Measurements from ENCODE around the gene PCBP3.

PCBP3 gene

GRCh38 chr21:45739218-45740087, 95.9 kb downstream of the PCBP3 start:
- peak overlapping the region; percentile 35 to 74 (median 58); a peak in 21 of 22 replicates for H3K4me2 ChIP-seq
- peaks cover 0 to 7% (median 0%) of the 10 kb centered on the region in 11 experiments; a peak in 1 of 22 replicates for H3K9me3 ChIP-seq (replicated peaks in 1 of 11)
- H3K9ac ChIP-seq, result peak overlapping the region in 9 of 11 experiments; percentile 6 to 58 (median 48); a peak in 13 of 22 replicates
- TF ChIP-seq Cebpa-rat (IDR thresholded peaks at IDR 0.05), result no peak
- H3K4me3 ChIP-seq, result no peak overlapping the region
- peaks cover 25 to 68% (median 61%) of the 10 kb centered on the region in 10 experiments for H3K4me1 ChIP-seq
- H3K27me3 ChIP-seq, result no peaks in the 10 kb centered on the region
- peak overlapping the region in 9 of 11 experiments; percentile 35 to 76 (median 66); a peak in 16 of 22 replicates for H3K27ac ChIP-seq
- peaks cover 0 to 55% (median 8%) of the 10 kb centered on the region in 11 experiments; a peak in 7 of 22 replicates for H4K20me1 ChIP-seq
- H3K36me3 ChIP-seq, result peaks cover 0 to 36% (median 10%) of the 10 kb centered on the region in 11 experiments; a peak in 15 of 22 replicates

GRCh38 chr21:45740088-45740440, 96.5 kb downstream of the PCBP3 start:
- no peak overlapping the region for H3K4me3 ChIP-seq
- peak overlapping the region in 10 of 11 experiments; percentile 1 to 58 (median 40); a peak in 13 of 22 replicates for H3K9ac ChIP-seq
- H4K20me1 ChIP-seq, result peaks cover 0 to 49% (median 5%) of the 10 kb centered on the region in 11 experiments; a peak in 7 of 22 replicates
- peak overlapping the region; percentile 35 to 74 (median 58); a peak in 21 of 22 replicates for H3K4me2 ChIP-seq
- no peak for TF ChIP-seq Cebpa-rat (IDR thresholded peaks at IDR 0.05)
- no peaks in the 10 kb centered on the region for H3K27me3 ChIP-seq
- H3K36me3 ChIP-seq, result peaks cover under 1 to 42% (median 15%) of the 10 kb centered on the region in 11 experiments; a peak in 20 of 22 replicates
- peaks cover 19 to 62% (median 55%) of the 10 kb centered on the region in 10 experiments for H3K4me1 ChIP-seq
- peaks cover 0 to 11% (median 4%) of the 10 kb centered on the region in 11 experiments; a peak in 17 of 22 replicates for H3K9me3 ChIP-seq (replicated peaks in 1 of 11)
- H3K27ac ChIP-seq, result peak overlapping the region in 9 of 11 experiments; percentile 35 to 76 (median 66); a peak in 16 of 22 replicates

GRCh38 chr21:45740491-45741357, 97.2 kb downstream of the PCBP3 start:
- Histone ChIP-seq H3K4me1 (peaks cover 13 to 55% (median 48%) of the 10 kb centered on the region in 10 experiments), H3K4me2 (peak overlapping the region in 7 of 11 experiments; percentile 53 to 74 (median 61); a peak in 7 of 22 replicates), H3K4me3 (no peak overlapping the region), H3K27me3 (no peaks in the 10 kb centered on the region), H4K20me1 (peaks cover 0 to 43% (median 5%) of the 10 kb centered on the region in 11 experiments; a peak in 7 of 22 replicates), H3K36me3 (peaks cover 5 to 45% (median 18%) of the 10 kb centered on the region in 11 experiments; a peak in 21 of 22 replicates), H3K9me3 (replicated peaks in 1 of 11) (peaks cover 3 to 17% (median 10%) of the 10 kb centered on the region in 11 experiments; a peak in 21 of 22 replicates), H3K9ac (peak overlapping the region in 2 of 11 experiments; percentile 1 to 58; a peak in 1 of 22 replicates), H3K27ac (peak overlapping the region in 8 of 11 experiments; percentile 51 to 76 (median 66); a peak in 13 of 22 replicates)
- TF ChIP-seq Cebpa-rat (IDR thresholded peaks at IDR 0.05), result no peak

GRCh38 chr21:45741691-45742090, 98.2 kb downstream of the PCBP3 start:
- H3K27ac ChIP-seq, result no peak overlapping the region
- peaks cover 8 to 46% (median 21%) of the 10 kb centered on the region in 11 experiments; a peak in 21 of 22 replicates for H3K36me3 ChIP-seq
- peaks cover 0 to 34% (median 5%) of the 10 kb centered on the region in 11 experiments; a peak in 7 of 22 replicates for H4K20me1 ChIP-seq
- peaks cover 7 to 22% (median 14%) of the 10 kb centered on the region in 11 experiments; a peak in 21 of 22 replicates for H3K9me3 ChIP-seq (replicated peaks in 1 of 11)
- no peaks in the 10 kb centered on the region for H3K27me3 ChIP-seq
- peaks cover 7 to 46% (median 39%) of the 10 kb centered on the region in 10 experiments; a peak in 19 of 20 replicates for H3K4me1 ChIP-seq
- no peak overlapping the region for H3K4me2 ChIP-seq
- no peak for TF ChIP-seq Cebpa-rat (IDR thresholded peaks at IDR 0.05)
- no peak overlapping the region for H3K4me3 ChIP-seq
- H3K9ac ChIP-seq, result no peak overlapping the region

- Histone ChIP-seq H3K27me3 (no peaks in the 10 kb centered on the region), H3K27ac (no peak overlapping the region), H3K9ac (no peak overlapping the region), H4K20me1 (peaks cover 0 to 31% (median 6%) of the 10 kb centered on the region in 11 experiments; a peak in 7 of 22 replicates), H3K4me1 (peaks cover 7 to 40% (median 33%) of the 10 kb centered on the region in 10 experiments; a peak in 19 of 20 replicates), H3K4me3 (no peak overlapping the region), H3K36me3 (peaks cover 8 to 46% (median 25%) of the 10 kb centered on the region in 11 experiments; a peak in 21 of 22 replicates), H3K9me3 (replicated peaks in 1 of 11) (peaks cover 9 to 25% (median 15%) of the 10 kb centered on the region in 11 experiments; a peak in 21 of 22 replicates), H3K4me2 (no peak overlapping the region)
- TF ChIP-seq Cebpa-rat (IDR thresholded peaks at IDR 0.05), result no peak
Measured at GRCh38 chr21:45742247-45742646, 98.7 kb downstream of the PCBP3 start.

GRCh38 chr21:45745256-45745655, 101.7 kb downstream of the PCBP3 start:
- Histone ChIP-seq H3K4me3 (peak overlapping the region in 2 of 10 experiments; percentile 1 to 19; a peak in 3 of 20 replicates), H3K27ac (no peak overlapping the region), H3K4me2 (no peak overlapping the region), H3K9me3 (replicated peaks in 1 of 11) (peaks cover 9 to 19% (median 15%) of the 10 kb centered on the region in 11 experiments; a peak in 21 of 22 replicates), H3K4me1 (peaks cover 0 to 26% (median 9%) of the 10 kb centered on the region in 10 experiments; a peak in 15 of 20 replicates), H4K20me1 (peaks cover 0 to 52% (median 8%) of the 10 kb centered on the region in 11 experiments; a peak in 10 of 22 replicates), H3K36me3 (peaks cover 8 to 65% (median 52%) of the 10 kb centered on the region in 11 experiments; a peak in 21 of 22 replicates), H3K27me3 (no peaks in the 10 kb centered on the region), H3K9ac (no peak overlapping the region)
- TF ChIP-seq Cebpa-rat (IDR thresholded peaks at IDR 0.05), result no peak

GRCh38 chr21:45747233-45747766, 103.8 kb downstream of the PCBP3 start:
- TF ChIP-seq Cebpa-rat (IDR thresholded peaks at IDR 0.05), result no peak
- no peaks in the 10 kb centered on the region for H3K27me3 ChIP-seq
- H3K4me2 ChIP-seq, result no peak overlapping the region
- H3K4me1 ChIP-seq, result peaks cover 0 to 17% (median 8%) of the 10 kb centered on the region in 10 experiments; a peak in 10 of 20 replicates
- H3K27ac ChIP-seq, result no peak overlapping the region
- peaks cover 0 to 45% (median 0%) of the 10 kb centered on the region in 11 experiments; a peak in 6 of 22 replicates for H4K20me1 ChIP-seq
- no peak overlapping the region for H3K9ac ChIP-seq
- peaks cover 8 to 80% (median 67%) of the 10 kb centered on the region in 11 experiments; a peak in 21 of 22 replicates for H3K36me3 ChIP-seq
- peaks cover 9 to 19% (median 15%) of the 10 kb centered on the region in 11 experiments; a peak in 21 of 22 replicates for H3K9me3 ChIP-seq (replicated peaks in 1 of 11)
- no peak overlapping the region for H3K4me3 ChIP-seq
